Heart left ventricle (tissue), 16 donors: ENCODE results near the gene OR10A2. TPM values are rescaled to one million over a fixed set of nuclear protein-coding genes. Genes with fewer than 3 reads are reported as not detected.

Experiments
- ATAC-seq, 4 donors: fragments of 200-7000 bp; cut with Tn5 transposase; one replicate each; pipeline ENCODE4 v1.9.1; 2020 to 2022; ENCODE audit warnings: moderate library complexity in 4 of 4, mild to moderate bottlenecking in 3 of 4, moderate number of reproducible peaks in 1 of 4
- DNase-seq, 5 donors: peaks; one replicate each; pipeline ENCODE4 v3.0.0-alpha.2; 2020
- H3K27ac ChIP-seq, 12 donors: fragments of 200-600 bp; sonication (generic) in 4 of 12; one replicate each; pipeline versions ENCODE4 v1.5.0 to v1.8.0; 2016 to 2022; ENCODE audit warnings: mild to moderate bottlenecking in 2 of 12
- H3K27me3 ChIP-seq, 9 donors: fragments of 200-600 bp; sonication (generic) in 2 of 9; one replicate each; pipeline versions ENCODE4 v1.5.1 to v1.8.0; 2016 to 2022; ENCODE audit warnings: mild to moderate bottlenecking in 3 of 9
- H3K36me3 ChIP-seq, 9 donors: fragments of 200-600 bp; sonication (generic) in 2 of 9; one replicate each; pipeline versions ENCODE4 v1.5.0 to v1.8.0; 2018 to 2022; ENCODE audit warnings: mild to moderate bottlenecking in 2 of 9
- H3K4me1 ChIP-seq, 12 donors: fragments of 200-600 bp; sonication (generic) in 4 of 12; one replicate each; pipeline versions ENCODE4 v1.5.0 to v1.8.0; 2016 to 2022; ENCODE audit warnings: mild to moderate bottlenecking in 3 of 12
- H3K4me3 ChIP-seq, 12 donors: fragments of 200-600 bp; sonication (generic) in 4 of 12; one replicate each; pipeline versions ENCODE4 v1.5.0 to v1.8.0; 2017 to 2022; ENCODE audit warnings: mild to moderate bottlenecking in 9 of 12, moderate library complexity in 4 of 12
- H3K9me3 ChIP-seq, 12 donors: fragments of 200-600 bp; sonication (generic) in 4 of 12; one replicate each; pipeline versions ENCODE4 v1.5.0 to v1.8.0; 2016 to 2022; ENCODE audit warnings: mild to moderate bottlenecking in 1 of 12
- POLR2A ChIP-seq, 2 donors: fragments of 450-650 bp; IDR thresholded peaks; one replicate each; pipeline ENCODE4 v1.6.1; 2017; ENCODE audit warnings: antibody characterized with exemption in 2 of 2, mild to moderate bottlenecking in 2 of 2, moderate library complexity in 2 of 2
- WGBS, 4 donors: extraction: QIAGEN DNeasy Blood & Tissue Kit in 2 of 4; methylation state at CpG; one replicate each; pipeline versions ENCODE4 v1.1.5 to v1.1.7; 2013 to 2018; 5-methylcytosine and 5-hydroxymethylcytosine counted together
- intact Hi-C, 10 donors: fragments of 100-400 bp; cut with DNase I; formaldehyde crosslinking; loops; one replicate each; pipeline versions ENCODE4 v1.11.1 to v1.14.2; 2022
- polyA plus RNA-seq, 2 donors: library from polyadenylated mRNA; stranded (reverse); fragments of 200-250 nt; gene quantifications; one replicate each; pipeline ENCODE4 v1.2.3, GENCODE V29; 2013
- total RNA-seq, 9 donors: library from RNA; depleted of rRNA in 2 of 9; stranded (reverse); fragments of >200 nt in 2 of 9; fragmentation: NEBNext Ultra II Directional in 3 of 9; extraction: Animal tissue kit (Norgen Biotek cat#: 25700) in 3 of 9; gene quantifications; one replicate each; pipeline versions ENCODE4 v1.1.0 to v1.2.4, GENCODE V29; 2016 to 2023
- TF ChIP-seq, protein P1 (sequence below), 12 donors: fragments of 200-600 bp; sonication (generic) in 4 of 12; IDR thresholded peaks; one replicate each; pipeline versions ENCODE4 v1.5.0 to v1.8.0; 2018 to 2022; ENCODE audit warnings: antibody characterized with exemption in 12 of 12, mild to moderate bottlenecking in 5 of 12
- donor health status: ischemic (EF 13 %, LVEDD 7.1; RV severe dilation, severe dysfunction).
- donor health status: healthy with polysubstance abuse.
- donor health status: DM: no; HTN: yes; CAD: no.
- donor health status: DM: no; HTN: no; CAD: no.
- donor health status: ischemic (EF 25% LVEDD 6.9; RV normal size, moderate dysfunction).
- donor health status: ischemic (EF 25% LVEDD 5.7; RV mildly dilated, moderate dysfunction).
- donor health status: healthy.
- donor health status: DM: yes; HTN: yes; CAD: no.
- donor health status: ischemic (EF 35%, LVEDD 5.7; RV mildly dilated, moderate dysfunction).
- donor health status: nonischemic (EF 11% LVEDD 7.7; RV severe dilation, severe dysfunction).
- donor health status: DM: yes; HTN: yes; CAD: no.
- donor health status: PGD.
- donor health status: ischemic (EF 29% LVEDD 5.4; RV normal size, mild dysfunction).
- donor health status: nonischemic (EF 23%, LVEDD 6.1; RV moderate dilation, normal function).

The OR10A2 gene
- total and polyA plus RNA-seq, 11 donors = not detected

DNA sequence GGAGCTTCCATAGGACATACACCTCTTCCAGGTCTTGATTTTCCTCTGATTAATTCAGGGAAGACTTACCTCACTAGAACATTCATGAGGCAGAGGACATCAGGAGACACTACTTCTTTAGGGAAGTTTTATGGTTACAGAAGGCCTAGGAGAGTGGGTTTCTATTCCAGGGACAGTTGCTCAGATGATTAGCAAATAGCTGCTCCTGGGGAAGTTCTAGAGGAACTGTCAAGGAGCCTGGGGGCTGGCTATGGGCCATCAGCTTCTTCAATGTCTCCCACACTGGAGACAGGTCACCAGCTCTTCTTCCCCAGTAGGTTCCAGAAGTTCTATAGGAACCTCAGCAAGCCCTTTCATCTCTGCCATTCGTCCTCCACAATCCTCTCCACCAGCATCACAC is 28.8 kb upstream of the OR10A2 start:
- Histone ChIP-seq H3K36me3 (no peaks in the 10 kb centered on the region), H3K9me3 (no peaks in the 10 kb centered on the region), H3K4me1 (no peaks in the 10 kb centered on the region), H3K27ac (no peak overlapping the region), H3K27me3 (no peaks in the 10 kb centered on the region), H3K4me3 (no peak overlapping the region)
- DNase-seq (no peak), ATAC-seq (no peak)
- intact Hi-C loops = no loop called here
- WGBS, 4 donors = 64 to 83% (median 70%) methylated on average over 1 of the region's 1 CpG
- TF ChIP-seq, protein P1, sequence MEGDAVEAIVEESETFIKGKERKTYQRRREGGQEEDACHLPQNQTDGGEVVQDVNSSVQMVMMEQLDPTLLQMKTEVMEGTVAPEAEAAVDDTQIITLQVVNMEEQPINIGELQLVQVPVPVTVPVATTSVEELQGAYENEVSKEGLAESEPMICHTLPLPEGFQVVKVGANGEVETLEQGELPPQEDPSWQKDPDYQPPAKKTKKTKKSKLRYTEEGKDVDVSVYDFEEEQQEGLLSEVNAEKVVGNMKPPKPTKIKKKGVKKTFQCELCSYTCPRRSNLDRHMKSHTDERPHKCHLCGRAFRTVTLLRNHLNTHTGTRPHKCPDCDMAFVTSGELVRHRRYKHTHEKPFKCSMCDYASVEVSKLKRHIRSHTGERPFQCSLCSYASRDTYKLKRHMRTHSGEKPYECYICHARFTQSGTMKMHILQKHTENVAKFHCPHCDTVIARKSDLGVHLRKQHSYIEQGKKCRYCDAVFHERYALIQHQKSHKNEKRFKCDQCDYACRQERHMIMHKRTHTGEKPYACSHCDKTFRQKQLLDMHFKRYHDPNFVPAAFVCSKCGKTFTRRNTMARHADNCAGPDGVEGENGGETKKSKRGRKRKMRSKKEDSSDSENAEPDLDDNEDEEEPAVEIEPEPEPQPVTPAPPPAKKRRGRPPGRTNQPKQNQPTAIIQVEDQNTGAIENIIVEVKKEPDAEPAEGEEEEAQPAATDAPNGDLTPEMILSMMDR (IDR thresholded peaks at IDR 0.05) = no peak
- no peak for TF ChIP-seq POLR2A (IDR thresholded peaks at IDR 0.05)

DNA sequence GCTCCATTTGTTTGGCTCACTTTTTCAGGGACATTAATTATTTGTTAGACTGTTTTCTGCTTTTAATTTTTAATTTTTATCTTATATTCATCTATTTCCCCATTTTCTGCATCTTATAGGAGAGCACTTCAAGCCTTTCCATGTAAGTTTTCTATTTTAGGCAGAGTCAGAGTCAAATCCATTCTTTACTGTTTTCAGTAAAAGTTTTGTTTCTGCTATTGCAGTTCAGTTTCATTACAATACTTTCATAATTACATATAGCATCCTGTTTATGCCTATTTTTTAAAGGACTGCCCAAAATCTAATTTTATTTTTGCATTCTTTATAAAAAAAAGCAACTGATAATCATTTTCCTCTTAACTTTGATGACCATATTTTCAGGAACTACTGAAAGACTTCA is 21.2 kb upstream of the OR10A2 start:
- H3K9me3 ChIP-seq = peaks cover 0 to 9% (median 0%) of the 10 kb centered on the region in 12 donors
- H3K36me3 ChIP-seq = no peaks in the 10 kb centered on the region
- no peak for TF ChIP-seq POLR2A (IDR thresholded peaks at IDR 0.05)
- TF ChIP-seq, protein P1 (IDR thresholded peaks at IDR 0.05) = no peak
- no peak overlapping the region for H3K27ac ChIP-seq
- H3K4me3 ChIP-seq = no peak overlapping the region
- ATAC-seq = no peak
- peaks cover 0 to 3% (median 0%) of the 10 kb centered on the region in 9 donors for H3K27me3 ChIP-seq
- intact Hi-C loops = no loop called here
- no peaks in the 10 kb centered on the region for H3K4me1 ChIP-seq
- no peak for DNase-seq

DNA sequence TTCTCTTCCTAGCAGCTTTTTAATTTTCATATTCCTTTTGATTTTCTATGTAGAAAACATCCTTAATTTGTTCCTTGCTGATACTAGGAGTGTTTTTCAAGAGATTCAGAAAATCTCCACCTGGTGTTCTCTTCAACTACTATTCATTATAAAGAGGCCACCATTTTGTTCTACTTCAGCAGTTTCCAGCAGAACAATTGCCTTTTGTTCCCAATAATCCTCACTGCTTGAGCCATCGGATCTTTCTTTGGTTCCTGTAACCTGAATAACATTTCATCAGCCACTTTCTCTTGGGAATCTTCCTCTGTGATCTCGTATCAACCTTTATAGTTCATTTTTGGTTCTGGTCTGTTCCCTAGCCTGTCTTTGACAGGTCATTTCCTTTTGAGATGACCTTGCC is 19.2 kb upstream of the OR10A2 start:
- DNase-seq (no peak), ATAC-seq (no peak)
- H3K27me3 ChIP-seq = peaks cover 0 to 4% (median 0%) of the 10 kb centered on the region in 9 donors
- 53 to 61% (median 58%) methylated on average over 2 of the region's 2 CpGs for WGBS, 4 donors
- H3K4me1 ChIP-seq = no peaks in the 10 kb centered on the region
- H3K4me3 ChIP-seq = no peak overlapping the region
- no peak overlapping the region for H3K27ac ChIP-seq
- no peaks in the 10 kb centered on the region for H3K36me3 ChIP-seq
- H3K9me3 ChIP-seq = peaks cover 0 to 9% (median 0%) of the 10 kb centered on the region in 12 donors
- intact Hi-C loops = no loop called here
- no peak for TF ChIP-seq POLR2A (IDR thresholded peaks at IDR 0.05)
- TF ChIP-seq, protein P1 (IDR thresholded peaks at IDR 0.05) = no peak

DNA sequence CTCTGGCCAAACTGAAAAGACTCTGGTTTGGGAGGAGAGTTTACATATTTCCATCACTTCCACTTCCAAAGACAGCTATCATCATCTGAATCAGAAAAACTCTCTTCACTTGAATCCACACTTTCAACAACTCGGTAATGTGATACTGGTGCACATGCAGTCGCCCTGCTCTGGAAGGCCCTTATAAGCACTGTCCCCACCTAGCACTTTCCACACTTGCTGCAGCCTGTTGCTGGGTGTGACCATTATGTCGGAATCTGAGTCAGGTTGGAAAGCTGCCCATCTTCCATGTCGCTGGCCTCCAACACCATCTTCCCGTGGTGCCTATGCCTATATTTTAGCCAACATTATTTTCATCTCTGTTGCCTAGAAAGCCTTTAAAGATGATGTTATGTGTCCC is 18.5 kb upstream of the OR10A2 start:
- Histone ChIP-seq H3K4me1 (no peaks in the 10 kb centered on the region), H3K36me3 (no peaks in the 10 kb centered on the region), H3K9me3 (peaks cover 0 to 9% (median 0%) of the 10 kb centered on the region in 12 donors), H3K27me3 (peaks cover 0 to 4% (median 0%) of the 10 kb centered on the region in 9 donors), H3K27ac (no peak overlapping the region), H3K4me3 (no peak overlapping the region)
- DNase-seq = no peak
- 85 to 92% (median 88%) methylated on average over 5 of the region's 5 CpGs for WGBS, 4 donors
- no peak for TF ChIP-seq POLR2A (IDR thresholded peaks at IDR 0.05)
- TF ChIP-seq, protein P1 (IDR thresholded peaks at IDR 0.05) = no peak
- ATAC-seq = no peak
- intact Hi-C loops = no loop called here
